Renal cortex interstitium (tissue), 11 donors: ENCODE results near the gene INTS4. TPM values are rescaled to one million over a fixed set of nuclear protein-coding genes. Genes with fewer than 3 reads are reported as not detected.
"Not testable (repeated sequence)": the region's sequence is repeated elsewhere in the genome, so short reads cannot be mapped to it uniquely, and the experiment has no call there.

ENCODE experiments used
- DNase-seq, 11 donors: peaks; one replicate each; pipeline ENCODE4 v3.0.0-alpha.2; 2013; ENCODE audit warnings: low read depth in 9 of 11, low spot score in 4 of 11; ENCODE audit errors: extremely low read depth in 1 of 11
- polyA plus RNA-seq, 3 donors: library from polyadenylated mRNA; unstranded; fragments of 120-200 nt; gene quantifications; one replicate each; pipeline ENCODE4 v1.2.1, GENCODE V29; 2013; ENCODE audit not compliant: insufficient read length in 3 of 3

Gene INTS4
- polyA plus RNA-seq, 3 donors = 38.6 to 52.7 (median 43.0) TPM

DNA sequence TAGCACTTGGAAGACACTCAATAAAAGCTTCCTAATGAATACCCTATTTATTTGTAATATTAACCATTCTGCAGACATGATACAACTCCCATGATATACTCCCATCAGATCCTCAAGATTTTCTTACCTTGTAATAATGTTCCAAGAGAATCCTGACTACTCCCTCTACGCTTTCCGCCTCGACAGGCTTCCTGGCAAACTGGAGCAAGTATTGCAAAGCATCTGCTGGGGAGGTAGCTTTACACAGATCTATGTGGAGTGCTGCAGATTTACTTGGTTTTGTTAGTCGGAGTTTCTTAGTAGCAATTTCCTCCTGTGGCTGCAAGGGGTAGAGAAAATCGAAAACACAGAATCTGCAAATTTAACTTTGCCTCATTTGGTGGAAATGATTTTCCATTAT, 3.5 kb downstream of the INTS4 start:
- DNase-seq = no peak

DNA sequence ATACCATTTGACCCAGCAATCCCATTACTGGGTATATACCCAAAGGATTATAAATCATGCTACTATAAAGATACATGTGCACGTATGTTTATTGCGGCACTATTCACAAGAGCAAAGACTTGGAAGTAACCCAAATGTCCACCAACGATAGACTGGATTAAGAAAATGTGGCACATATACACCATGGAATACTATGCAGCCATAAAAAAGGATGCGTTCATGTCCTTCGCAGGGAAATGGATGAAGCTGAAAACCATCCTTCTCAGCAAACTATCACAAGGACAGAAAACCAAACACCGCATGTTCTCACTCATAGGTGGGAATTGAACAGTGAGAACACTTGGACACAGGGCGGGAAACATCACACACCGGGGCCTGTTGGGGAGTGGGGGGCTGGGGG, 8.0 kb downstream of the INTS4 start:
- not testable (repeated sequence) for DNase-seq

DNA sequence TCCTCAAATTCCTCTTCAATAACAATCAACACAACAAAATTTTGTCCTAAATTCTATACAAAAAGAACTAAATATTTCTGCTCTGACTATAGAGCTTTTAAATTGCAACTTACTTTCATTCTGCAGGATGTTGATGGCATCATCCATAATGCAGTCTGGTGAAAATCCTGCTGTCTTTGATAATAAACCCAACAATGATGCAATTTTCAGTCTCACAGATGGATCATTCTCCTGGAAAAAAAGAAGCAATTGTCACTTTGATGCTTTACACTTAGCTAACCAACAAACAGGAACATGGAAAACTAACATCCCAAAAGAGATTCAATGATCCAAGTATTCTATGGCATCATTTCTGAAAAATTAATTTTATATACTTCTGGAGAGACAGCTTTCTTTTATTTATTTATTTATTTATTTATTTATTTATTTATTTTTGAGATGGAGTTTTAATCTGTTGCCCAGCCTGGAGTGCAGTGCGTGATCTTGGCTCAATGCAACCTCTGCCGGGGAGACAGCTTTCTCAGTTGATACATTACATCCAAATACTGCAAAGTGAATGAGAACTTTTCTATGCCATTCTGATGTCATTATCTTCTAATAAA, 13.0 kb downstream of the INTS4 start:
- DNase-seq = no peak

DNA sequence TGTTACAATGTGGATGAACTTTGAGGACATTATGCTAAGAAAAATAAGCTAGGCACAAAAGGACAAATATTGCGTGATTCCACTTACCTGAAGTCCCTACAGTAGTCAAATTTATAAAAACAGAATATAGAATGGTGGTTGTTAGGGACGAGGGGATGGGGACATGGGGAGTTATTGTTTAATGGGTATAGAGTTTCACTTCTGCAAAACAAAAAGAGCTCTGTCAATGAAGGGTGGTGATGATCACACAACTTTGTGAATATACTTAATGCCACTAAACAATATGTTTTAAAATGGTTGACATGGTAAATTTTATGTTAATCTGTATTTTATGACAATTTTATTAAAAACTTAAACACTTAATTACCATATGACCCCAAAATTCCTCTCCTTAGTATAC, 26.1 kb downstream of the INTS4 start:
- no peak for DNase-seq

DNA sequence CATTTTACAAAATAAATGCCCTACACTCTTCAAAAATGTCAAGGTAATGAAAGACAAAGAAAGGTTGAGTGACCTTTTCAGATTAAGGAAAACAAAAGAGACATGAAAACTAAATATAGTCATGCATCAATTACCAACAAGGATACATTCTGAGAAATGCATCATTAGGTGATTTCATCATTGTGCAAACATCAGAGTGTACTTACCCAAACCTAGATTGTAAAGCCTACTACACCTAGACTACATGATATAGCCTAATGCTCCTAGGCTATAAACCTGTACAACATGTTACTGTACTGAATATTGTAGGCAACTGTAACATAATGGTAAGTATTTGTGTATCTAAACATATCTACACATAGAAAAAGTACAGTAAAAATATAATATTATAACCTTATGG, 26.7 kb downstream of the INTS4 start:
- no peak for DNase-seq

DNA sequence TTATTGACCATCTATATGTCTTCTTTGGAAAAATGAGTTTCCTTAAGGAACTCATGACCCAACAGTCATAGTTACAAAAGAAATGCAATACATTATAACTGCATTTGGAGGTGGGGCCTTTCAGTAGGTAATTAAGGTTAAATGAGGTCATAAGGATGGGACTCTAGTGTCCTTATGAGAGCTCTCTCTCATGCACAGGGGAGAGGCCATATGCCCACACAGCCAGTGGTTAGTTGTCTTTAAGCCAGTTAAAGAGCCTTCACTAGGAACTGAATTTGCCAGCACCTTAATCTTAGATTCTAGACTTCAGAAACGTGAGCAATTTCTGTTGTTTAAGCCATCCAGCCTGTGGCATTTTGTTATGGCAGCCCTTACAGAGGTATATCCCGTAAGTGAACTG, 27.3 kb downstream of the INTS4 start:
- DNase-seq = no peak

DNA sequence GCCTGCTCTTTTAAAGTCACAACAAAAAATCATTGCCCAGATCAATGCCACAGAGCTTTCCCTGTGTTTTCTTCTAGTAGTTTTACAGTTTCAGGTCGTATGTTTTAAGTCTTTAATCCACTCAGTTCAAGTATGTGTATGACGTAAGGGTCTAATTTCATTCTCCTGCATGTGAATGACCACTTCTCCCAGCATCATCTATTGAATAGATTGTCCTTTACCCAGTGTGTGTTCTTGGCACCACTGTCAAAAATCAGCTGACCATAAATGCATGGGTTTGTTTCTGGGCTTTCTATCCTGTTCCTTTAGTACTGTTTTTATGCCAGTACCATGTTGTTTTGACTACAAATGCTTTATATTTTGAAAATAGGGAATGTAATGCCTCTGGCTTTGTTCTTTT, 28.1 kb downstream of the INTS4 start:
- DNase-seq = no peak

DNA sequence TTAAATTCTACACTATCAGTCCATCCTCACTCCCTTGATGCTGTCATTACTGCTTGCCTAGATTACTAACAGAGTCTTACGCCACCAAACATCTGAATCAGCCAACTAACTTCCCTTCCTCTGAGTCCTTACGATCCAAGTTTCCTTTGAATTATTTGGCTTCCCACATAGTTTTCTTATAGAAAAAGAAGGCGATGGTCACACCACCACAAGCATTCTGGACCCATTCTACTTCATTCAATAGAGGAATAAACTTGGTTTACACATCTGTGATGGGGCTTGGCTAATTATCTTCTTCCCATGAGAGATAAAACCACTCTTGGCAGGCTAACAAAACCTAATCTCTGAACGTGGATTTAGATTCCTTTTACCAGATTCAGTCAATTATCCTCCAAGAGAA, 35.0 kb downstream of the INTS4 start:
- DNase-seq = no peak

DNA sequence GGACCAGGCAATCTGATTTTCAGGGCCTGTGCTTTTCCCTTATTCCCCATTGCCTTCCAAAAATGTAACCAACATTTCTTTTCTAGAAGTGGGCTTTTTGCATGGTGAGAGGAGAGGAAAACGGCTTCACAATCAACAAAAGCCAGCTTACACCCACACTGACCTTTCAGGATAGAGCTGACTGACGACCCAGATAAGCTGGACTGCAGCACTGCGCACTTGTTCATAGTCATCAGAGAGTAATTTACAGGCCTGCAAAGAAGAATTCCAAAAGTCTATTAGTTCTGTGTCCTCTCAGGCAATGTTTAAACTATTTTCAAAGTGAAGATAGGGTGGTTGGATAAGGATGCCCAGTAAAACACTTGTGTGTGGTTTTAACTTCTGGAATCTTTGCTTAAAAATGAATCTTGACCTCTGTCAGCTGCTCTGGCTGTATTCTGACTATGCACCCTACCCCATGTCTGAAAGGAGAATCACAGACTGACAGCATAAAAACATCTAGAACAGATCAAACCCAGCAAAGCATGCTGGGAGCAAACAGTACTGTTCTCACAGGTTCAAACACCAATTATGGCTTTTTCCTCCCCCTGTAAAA, 35.8 kb downstream of the INTS4 start:
- DNase-seq = not testable (repeated sequence)

DNA sequence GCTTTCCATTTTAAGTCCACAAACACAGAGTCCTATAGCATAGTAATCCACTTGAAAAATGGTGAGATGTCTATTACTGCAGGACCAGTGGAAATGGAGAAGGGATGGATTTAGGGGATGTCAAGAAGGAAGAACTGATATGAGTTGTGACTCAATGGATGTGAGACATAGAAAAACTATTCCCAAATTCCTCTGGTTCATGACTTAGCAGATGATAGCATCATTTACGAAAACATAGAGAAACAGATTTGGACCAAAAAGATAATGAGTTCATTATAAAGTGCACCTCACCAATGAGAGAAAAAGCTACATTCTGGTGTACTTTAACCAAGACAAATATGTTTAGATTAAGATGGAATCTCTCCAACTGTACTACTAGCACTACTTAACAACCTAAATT, 51.2 kb downstream of the INTS4 start:
- DNase-seq = not testable (repeated sequence)

DNA sequence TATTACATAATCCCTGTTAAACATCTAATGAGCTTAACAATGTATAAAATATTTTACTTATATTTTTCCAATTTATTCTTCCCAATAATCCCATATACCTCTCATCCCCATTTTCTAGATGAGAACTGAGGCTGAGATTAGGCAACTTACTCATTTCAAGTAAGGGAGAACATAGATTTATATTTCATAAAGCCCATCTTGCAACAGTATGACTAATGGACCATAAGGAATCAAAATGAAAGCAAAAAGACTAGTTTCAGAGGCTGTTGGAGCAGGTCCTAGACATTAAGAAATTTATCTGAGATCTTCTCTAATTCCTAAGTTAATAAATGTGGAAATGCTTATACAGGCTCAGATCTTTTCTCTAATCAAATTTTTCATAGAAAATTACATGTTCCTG, 52.0 kb downstream of the INTS4 start:
- DNase-seq = not testable (repeated sequence)

DNA sequence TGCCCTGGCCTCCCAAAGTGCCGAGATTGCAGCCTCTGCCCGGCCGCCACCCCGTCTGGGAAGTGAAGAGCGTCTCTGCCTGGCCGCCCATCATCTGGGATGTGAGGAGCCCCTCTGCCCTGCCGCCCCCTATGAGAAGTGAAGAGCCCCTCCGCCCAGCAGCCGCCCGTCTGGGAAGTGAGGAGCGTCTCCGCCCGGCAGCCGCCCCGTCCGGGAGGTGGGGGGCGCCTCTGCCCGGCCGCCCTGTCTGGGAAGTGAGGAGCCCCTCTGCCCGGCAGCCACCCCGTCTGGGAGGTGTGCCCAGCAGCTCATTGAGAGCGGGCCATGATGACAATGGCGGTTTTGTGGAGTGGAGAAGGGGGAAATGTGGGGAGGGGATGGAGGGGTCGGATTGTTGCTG, 60.9 kb downstream of the INTS4 start:
- DNase-seq = not testable (repeated sequence)

DNA sequence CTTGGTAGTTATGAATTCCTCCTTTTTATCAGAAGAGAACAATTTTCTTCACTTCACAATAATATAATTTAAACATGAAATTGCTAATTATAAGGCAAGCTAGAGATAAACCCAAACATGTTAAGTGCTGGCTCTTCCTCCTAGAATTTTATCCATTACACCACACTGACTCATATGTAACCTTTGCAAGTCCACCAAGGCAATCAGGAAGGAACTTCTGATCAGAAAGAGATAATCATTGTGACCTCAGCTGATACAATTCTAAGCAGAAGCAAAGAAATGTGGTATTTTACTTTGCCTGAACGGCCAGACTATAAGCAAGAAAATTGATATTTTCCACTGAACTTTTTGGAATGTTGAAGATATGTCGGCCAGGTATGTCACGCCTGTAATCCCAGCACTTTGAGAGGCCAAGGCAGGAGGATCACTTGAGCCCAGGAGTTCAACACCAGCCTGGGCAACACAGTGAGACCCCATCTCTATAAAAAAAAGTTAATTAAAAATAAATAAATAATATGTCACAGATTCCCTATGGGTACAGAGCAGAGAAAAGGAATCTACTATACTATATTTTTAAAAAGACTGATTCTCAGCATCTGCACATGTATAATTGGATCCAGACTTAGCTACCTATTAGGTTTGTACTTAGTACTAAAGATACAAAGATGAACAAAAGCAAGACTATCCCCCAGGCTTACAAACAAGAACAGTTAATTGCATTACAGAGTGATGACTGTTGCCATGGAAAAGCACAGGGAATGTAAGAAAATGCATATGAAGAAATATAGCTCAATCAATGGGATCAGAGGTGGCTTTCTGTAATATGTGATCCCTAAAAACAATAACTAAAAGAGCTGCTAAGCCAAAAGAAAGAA, 63.9 kb downstream of the INTS4 start:
- not testable (repeated sequence) for DNase-seq

DNA sequence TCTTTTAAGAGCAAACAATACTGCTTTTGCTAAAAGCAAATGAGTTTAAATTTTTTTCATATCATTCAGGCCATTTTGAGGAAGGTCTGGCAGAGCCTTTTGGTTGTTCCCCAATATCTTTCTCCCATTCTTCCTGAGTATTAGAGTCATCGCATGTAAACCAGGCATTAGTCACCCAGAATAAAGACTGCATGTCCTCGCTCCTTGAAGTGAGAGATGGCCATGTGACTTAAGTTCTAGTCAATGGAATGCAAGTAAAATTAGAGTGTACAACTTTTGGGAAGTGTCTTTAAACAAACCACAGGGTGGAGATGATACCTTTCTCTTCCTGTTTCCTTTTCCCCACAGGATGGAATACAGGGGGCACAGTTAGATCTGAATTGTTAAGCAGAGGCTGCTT, 76.8 kb downstream of the INTS4 start:
- DNase-seq = not testable (repeated sequence)

DNA sequence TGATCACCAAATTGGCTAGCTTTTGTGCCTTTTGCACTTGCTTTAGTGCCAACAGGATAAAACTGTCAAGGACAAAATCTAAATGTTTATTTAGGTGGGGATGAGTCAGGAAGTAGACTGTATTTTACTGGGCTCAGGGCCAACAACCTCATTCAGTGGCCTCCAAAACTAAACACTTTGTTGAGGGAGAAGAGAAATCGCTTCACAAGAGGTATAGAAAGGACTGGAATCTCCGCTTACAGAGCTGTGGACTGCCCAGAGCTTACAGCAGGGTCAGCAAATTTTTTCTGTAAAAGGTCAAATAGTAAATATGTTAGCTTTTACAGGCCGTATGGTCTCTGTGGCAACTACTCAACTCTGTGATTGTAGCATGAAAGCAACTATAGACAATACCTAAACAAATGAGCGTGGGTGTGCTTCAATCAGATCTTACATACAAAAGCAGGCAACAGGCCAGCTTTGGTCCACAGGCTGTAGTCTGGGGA, 80.1 kb downstream of the INTS4 start:
- DNase-seq = peak in 7 of 11 donors; percentile 3 to 22 (median 9)

DNA sequence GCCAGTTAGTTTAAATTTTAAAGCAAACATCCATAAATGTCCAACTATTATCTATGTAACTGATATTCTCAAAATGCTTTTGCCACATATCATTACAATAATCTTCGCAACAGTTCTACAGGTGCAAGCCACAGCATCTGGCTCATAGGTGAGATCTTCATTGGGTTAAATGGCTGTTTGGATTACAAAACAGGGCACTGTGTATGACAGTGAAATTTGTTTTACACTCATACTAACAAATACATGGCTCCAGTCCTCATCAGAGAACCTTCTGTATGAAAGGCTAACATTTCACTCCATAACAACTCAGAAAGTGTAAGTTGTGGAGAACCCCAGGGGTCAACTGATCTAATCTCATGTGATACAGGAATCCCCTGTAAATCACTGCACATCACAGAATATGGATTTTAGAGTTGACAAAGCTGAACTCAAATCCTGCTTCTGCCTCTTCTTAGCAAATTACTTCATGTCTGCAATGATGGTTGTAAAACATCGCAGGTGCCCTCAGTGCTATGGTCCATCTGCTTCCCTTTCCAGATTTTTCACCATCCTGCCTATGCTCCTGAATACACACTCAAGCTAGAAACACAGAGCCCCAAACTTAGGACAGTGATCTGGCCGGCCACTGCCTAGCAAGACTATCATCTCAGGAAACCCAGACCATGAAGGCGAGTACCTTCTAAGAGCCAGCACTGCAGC, 80.7 kb downstream of the INTS4 start:
- not testable (repeated sequence) for DNase-seq

DNA sequence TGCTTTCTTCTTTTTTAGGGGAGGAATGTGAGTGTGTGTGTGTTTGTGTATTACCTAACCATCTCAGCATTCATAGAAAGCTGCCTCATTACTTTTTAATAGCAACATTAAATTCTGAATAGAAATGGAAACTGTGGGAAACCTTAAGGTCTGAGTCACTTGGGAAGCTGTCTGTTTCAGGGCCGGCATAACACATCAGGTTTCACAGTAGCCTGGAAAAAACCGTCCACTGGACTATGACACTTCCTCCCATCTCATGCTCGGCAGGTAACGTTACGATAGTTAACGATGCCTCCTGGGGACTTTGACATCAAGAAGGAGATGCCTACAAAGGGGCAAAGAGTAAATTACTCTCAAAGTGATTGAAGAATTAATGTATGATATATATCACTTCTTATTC, 83.6 kb downstream of the INTS4 start:
- peak in 2 of 11 donors; percentile 3 to 15 for DNase-seq

DNA sequence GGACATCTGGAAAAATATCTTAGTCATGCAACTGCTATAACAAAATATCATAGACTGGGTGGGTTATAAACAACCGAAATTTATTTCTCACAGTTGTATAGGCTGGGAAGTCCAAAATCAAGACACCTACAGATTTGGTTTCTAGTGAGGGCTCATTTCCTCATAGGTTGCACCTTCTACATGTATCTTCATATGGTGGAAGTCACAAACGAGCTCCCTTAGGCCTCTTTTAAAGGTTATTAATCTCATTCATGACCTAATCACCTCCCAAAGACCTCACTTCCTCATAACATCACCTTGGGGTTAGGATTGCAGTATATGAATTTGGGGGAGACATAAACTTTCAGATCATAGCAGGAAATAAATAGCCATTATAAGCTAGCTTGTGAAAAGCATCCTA, 85.2 kb downstream of the INTS4 start:
- no peak for DNase-seq

DNA sequence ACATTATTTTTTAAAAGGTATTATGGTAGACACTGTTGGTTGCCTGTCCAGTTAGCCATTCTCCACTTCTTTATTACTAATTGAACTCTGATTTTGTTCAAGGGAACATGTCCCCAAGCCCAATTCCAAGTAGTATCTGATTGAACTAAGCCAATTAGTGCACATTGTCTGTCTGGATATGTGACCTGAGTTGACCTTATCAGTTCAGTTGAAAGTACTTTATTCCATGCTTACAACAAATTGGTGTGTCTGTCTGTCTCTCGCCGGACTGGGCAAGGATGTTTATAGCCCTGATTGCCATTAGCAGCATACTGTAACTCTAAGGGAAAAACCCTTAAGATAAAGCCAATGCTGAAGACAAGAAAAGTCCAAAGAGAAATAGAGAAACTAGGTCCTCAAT, 85.6 kb downstream of the INTS4 start:
- DNase-seq = no peak

DNA sequence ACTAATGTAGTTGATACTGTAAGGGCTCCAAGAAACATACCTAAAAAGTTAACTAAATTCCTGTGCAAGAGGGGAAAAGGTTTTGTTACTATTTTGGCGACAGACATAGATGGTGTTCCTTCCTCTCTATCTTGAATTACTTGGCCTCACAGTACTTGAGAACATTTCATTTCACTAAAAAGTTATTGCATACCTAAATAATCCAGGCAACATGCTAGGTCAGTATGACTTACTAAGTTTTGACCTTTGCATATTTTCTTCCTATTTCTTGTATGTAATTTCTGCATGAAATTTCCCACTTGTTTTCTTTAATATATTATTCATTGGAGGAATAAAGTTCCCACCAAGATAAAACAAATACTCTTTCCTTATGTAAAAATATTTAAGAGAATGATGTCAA, 99.5 kb downstream of the INTS4 start:
- not testable (repeated sequence) for DNase-seq
